Measurements from ENCODE around the gene SIDT1.
"Not testable (repeated sequence)": the region's sequence is repeated elsewhere in the genome, so short reads cannot be mapped to it uniquely, and the experiment has no call there.

SIDT1 gene

DNA sequence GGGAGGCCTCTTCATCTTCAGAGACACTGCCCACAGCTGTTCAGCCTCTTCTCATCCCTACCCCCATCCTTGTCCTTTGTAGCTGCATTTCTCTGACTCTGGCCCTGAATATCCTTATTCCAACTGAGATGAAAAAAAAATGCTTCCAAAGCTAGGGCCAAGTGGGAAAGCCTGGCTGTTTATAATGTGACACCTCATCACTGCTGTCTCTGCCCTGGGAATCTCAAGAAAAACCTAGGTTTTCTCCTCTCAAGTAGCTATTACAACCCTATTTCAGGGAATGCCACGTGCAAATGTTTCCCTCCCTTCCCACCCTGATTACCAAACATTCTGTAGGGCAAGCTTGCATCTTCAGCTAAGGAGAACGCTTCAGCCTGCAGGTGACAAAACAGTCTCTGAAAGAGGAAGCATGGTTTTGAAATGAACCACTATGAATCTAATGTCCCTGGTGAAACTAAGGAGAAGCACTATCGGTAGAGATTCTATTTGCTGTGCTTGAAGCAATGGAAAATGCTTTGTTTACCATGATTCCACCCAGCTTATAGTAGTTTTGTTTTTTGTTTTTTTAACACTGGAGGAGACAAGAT, 98.7 kb downstream of the SIDT1 start:
- in situ Hi-C loops (cut with HindIII; ENCODE audit: low sequenced_read_pairs): no loop called here

DNA sequence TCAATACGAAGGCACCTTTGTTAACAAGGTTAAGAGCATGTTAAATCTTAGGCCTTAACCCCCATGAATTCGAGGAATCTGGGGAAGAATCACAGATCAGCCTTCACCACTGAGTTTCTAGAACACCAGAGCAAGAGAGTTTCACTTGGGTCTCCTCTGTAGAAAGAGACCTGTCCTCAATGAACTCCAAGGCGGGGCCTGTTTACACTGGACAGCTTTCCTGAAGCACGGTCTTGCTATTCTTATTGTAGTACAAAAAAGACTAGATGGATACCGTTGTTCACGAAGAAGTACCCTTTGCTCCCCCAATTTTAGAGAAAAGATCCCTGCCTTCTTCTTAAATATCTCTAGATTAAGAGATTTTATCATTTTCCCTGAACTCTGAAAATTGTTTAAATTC, 99.2 kb downstream of the SIDT1 start:
- in situ Hi-C loops (cut with HindIII; ENCODE audit: low sequenced_read_pairs): no loop called here

DNA sequence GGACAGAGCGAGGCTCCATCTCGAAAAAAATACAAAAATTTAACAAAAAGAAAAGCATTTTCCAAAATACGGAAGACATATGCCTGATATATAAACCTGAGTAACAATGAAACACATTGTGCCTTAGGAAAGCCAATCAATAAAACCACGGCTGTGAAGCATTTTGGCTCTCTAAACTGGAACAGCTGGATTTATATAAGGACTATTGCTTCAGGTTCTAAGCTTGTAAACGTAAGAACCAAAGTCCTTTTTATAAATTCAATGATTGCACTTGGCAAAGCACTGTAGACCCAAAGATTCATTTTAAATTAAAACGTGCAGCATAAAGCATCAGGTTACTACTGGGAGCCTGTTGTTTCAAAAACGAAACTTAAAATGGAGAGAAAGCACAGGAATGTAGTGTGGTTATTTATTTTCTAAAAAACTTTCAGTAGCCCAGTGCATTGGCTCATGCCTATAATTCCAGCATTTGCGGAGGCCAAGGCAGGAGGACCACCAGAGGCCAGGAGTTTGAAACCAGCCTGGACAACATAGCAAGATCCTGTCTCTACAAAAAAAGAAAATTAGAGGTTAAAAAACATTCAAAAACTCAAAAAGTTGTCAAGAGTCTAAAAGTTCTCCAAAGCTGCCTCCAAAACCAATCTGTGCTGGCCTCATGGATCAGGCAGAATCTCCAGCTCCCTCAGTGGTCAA, 102.6 kb downstream of the SIDT1 start:
- in situ Hi-C loops (cut with HindIII; ENCODE audit: low sequenced_read_pairs): no loop called here

DNA sequence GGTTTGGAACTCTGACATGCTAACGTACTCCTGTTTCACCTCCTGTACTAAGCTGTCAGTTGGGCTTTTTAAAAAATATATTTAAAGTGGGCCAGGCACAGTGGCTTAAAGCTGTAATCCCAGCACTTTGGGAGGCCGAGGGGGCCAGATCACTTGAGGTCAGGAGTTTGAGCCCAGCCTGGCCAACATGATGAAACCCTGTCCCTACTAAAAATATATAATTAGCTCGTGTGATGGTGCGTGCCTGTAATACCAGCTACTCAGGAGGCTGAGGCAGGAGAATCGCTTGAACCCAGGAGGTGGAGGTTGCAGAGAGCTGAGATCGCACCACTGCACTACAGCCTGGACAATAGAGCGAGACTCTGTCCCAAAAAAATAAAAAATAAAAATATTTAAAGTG, 103.7 kb downstream of the SIDT1 start:
- in situ Hi-C loops (cut with HindIII; ENCODE audit: low sequenced_read_pairs): not testable (repeated sequence)

DNA sequence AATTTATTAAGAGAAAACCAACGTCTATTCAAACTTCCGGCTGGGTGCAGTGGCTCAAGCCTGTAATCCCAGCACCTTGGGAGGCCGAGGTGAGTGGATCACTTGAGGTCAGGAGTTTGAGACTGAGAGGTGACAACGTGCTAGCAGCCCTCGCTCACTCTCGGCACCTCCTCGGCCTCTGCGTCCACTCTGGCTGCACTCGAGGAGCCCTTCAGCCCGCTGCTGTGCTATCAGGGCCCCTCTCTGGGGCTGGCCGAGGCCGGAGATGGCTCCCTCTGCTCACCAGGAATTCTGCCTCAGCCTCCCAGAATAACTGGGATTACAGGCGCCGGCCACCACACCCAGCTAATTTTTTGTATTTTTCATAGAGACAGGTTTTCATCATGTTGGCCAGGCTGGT, 105.4 kb downstream of the SIDT1 start:
- in situ Hi-C loops (cut with HindIII; ENCODE audit: low sequenced_read_pairs): no loop called here

DNA sequence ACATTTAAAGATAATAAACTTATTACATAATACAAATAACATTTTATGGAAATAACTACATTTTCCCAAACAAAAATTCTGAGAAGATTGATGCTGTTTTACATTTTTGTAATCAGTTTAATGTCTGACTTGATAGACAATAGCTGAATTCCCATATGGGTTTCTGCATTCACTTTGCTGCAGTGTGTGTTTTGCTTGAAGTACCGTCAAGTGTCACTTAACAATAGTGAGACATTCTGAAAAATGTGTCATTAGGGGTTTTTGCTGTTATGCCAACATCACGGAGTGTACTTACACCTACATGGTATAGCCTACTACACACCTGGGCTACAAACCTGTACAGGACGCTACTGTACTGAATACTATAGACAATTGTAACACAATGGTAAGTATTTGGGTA, 106.6 kb downstream of the SIDT1 start:
- in situ Hi-C loops (cut with HindIII; ENCODE audit: low sequenced_read_pairs): no loop called here

DNA sequence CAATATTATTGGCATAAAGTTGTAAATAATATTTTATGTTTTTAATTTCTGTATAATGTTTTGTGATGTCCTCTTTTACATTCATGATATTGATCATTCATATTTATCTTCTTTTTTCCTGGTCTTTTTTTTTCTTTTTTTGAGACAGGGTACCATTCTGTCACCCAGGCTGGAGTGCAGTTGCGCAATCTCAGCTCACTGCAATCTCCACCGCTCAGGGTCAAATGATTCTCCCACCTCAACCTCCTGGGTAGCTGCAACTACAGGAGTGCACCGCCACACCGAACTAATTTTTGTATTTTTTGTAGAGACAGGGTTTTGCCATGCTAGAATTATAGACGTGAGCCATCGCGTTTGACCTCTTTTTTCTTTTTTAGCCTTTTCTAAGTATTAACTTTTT, 111.2 kb downstream of the SIDT1 start:
- in situ Hi-C loops (cut with HindIII; ENCODE audit: low sequenced_read_pairs): no loop called here

DNA sequence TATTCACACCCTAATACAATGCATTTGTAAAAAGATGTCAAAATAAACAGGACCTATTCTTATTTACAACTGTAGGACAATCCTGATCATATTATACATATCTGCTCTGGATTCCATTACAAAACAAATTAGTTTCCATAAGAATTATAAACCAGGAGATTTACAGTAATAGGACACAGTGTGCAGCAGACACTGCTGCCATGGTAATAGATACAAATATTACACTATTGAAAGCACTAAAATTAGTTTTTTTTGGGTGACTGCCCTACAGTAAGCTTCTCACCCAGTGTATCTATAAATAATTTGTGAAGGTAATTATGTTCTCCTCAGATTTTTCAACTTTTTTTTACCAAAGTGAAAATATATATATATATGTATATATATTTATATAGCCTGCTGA, 116.2 kb downstream of the SIDT1 start:
- in situ Hi-C loops (cut with HindIII; ENCODE audit: low sequenced_read_pairs): no loop called here

DNA sequence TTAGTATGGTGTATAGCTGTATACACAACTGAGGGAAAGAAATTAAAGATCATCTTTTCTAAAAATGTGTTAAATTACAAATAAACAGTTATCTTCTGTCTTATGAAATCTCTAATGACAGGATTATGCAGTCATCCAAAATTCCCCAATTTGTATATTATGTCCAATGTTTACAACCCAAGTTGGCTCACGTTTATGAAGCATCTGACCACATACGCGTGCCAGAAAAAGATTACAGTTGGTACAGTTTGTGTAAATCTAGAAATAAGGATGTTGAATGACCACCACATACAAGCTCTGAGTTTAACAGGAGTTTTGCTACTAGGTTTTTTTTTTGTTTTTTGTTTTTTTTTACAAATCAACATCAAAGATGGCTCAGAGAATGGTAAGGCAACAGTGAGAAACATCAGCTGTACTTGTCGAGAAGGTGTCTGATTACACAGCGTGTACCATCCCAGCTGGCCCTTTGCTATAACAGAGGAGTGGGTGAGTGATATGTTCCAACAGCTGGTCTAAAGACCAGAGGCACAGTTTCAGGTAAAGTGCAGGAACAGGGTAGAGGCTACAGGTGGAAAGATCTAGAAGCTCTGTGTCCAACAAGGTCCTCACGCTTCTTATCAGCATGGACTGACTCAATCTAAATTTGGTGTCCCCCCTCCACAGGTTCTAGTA, 117.0 kb downstream of the SIDT1 start:
- in situ Hi-C loops (cut with HindIII; ENCODE audit: low sequenced_read_pairs): no loop called here

DNA sequence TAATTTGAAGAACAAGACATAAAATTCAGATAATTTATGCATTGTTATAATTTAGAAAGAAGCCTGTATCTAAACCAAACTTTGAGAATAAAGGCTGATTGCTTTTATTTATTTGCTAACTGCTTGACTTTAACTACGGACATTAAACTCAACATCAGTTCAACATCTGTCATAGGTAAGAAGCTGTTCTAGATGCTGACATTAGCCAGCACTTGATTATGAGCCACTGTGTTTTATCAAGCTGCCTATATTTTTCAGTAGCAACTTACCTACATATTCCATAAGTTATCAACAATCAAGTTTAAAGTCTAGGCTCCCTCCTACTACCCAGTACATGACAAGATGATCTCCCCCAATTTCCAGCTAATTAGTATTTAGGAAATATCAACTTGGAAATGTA, 122.0 kb downstream of the SIDT1 start:
- in situ Hi-C loops (cut with HindIII; ENCODE audit: low sequenced_read_pairs): no loop called here

DNA sequence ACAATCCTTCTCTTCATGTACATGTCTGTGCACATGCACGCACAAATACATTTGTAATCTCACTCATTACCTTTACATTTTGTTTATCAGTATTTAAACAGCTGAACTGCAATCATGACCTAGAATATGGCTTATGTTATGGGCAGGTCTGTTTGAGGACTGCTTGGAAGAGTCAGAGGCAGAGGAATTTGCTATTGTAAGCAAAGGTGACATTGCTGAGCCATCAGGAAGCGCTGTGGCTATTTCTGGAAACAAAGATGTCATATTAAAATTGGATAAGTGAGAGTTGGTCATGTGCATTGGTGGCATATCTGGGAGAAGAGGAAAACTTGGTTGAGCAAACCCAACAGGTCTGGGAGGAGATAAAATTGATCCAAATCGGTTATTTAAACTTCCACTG, 122.5 kb downstream of the SIDT1 start:
- in situ Hi-C loops (cut with HindIII; ENCODE audit: low sequenced_read_pairs): no loop called here

DNA sequence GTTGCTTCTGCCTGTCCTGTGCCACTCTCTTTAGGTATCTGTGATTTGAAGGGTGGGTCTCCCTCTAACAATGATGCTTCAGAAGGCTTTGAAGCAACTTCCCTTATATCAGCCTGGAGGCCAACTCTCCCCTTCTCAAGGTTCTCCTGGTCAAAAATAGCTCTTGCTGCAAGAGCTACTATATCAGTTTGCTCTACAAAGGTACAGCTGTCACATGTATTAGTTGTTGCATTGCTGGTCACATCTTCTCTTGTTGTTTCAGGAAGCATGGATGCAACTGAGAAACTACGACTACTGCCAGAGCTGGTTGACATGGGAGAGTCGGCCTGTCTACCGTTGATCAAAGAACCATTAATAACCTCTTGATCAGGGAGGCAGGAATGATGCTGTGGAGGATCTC, 125.8 kb downstream of the SIDT1 start:
- in situ Hi-C loops (cut with HindIII; ENCODE audit: low sequenced_read_pairs): no loop called here

DNA sequence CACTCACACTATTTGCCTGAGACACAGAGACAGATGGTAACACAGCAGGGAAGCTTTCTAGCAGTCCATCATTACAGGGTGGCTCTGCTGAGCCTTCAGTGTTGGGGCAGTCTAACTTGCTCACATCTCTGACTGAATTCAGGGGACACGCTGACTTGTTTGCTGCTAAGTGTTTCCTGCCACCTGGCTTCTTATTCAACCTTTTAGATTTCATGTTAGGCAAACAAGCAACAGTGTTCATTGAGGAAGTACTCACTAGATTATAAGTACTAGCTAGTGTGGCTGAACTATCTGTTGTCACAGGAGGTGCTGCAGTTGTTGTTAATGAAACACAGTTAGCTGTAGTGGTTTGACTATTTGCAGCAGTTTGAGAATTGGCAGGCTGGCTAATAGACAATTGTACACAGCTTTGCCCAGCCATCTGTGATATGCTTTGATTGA, 126.8 kb downstream of the SIDT1 start:
- in situ Hi-C loops (cut with HindIII; ENCODE audit: low sequenced_read_pairs): no loop called here

DNA sequence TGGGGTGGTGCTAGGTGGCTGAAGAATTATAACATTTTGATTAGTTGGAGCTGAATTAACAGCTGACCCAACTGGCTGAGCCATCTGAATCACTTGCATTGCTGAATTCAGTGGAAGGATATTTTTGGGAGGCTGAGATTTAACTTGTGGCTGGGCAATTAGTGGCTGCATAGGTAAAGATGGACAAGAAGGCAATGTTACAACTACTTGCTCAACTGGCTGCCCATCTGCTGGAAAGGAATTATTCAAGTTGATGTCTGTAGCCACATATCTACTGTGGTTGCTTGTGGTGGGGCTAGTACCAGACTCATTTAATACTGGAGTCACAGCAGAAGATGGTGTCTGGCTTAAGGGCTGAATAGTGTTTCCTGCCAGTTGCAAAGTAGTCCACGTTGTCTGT, 127.6 kb downstream of the SIDT1 start:
- in situ Hi-C loops (cut with HindIII; ENCODE audit: low sequenced_read_pairs): no loop called here

DNA sequence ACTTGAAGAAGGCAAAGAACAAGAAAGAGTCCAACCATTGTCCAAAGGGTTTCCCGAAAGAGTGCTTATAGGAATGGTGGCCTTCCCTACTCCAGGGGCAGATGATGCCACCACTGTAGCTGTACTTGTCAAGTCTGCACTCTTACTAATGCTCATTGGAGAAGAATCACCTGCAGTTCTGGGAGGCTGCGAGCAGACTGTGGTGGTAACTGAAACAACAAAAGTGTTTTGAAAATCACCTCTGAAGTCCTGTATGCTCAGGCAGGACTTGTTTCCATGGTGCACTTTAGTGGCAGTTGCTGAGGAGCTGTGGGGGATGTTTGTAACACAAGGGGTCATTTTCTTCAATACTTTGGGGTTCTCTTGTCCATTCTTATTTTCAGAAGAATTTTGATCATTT, 128.1 kb downstream of the SIDT1 start:
- in situ Hi-C loops (cut with HindIII; ENCODE audit: low sequenced_read_pairs): no loop called here

DNA sequence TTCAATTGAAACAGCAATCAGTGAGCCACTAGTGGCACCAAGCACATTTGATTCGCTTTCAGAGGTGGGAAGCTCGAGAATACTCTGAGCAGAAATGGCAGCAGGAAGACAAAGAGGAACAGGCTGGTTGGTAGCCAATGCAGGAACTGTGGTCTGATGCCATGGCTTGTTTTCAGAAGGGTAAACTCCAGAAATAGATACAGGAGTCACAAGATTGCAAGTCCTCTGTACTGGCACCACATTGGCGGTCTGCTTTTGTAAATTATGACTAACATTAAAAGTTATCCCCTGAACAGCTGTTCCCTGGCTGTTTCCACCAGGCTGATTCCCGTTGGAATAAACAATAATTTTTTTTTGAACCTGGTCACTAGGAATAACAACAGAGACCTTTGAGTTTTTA, 128.5 kb downstream of the SIDT1 start:
- in situ Hi-C loops (cut with HindIII; ENCODE audit: low sequenced_read_pairs): no loop called here

DNA sequence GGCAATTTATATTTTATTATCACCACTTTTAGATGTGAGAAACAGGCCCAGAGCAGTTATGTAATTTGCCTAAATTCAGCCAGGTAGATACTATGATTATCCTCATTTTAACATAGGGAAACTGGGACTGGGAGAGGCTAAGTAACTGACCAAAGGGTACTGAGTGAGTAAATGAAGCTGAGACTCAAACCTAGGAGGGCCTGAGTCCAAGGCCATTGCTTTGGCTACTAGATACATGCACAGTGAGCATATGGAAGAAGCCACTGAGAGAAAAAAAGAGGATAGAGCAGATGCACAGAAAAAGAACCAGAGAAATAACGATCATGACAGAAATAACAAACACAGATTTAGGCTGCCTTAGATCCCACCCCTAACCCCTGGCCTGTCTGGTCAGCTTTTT, 130.5 kb downstream of the SIDT1 start:
- in situ Hi-C loops (cut with HindIII; ENCODE audit: low sequenced_read_pairs): no loop called here

DNA sequence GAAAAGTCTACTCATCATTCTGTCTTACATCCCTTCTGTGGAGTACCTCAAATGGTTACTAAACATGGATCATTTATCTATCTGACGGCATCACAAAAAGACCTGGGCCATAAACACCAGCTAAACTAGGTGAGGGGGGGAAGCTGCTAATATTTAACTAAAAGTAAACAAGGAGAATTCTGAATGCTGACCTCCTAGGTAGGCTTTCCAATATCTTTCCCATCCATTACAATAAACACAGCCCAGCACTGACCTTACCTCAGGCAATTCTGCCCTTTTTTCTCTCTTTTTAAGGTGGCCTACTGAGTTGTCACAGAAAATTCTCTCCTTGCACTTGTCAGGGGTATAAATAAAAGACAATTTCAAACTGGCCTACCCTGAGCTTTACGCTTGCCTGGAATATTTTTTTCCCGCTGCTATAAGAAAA, 131.0 kb downstream of the SIDT1 start:
- in situ Hi-C loops (cut with HindIII; ENCODE audit: low sequenced_read_pairs): no loop called here

DNA sequence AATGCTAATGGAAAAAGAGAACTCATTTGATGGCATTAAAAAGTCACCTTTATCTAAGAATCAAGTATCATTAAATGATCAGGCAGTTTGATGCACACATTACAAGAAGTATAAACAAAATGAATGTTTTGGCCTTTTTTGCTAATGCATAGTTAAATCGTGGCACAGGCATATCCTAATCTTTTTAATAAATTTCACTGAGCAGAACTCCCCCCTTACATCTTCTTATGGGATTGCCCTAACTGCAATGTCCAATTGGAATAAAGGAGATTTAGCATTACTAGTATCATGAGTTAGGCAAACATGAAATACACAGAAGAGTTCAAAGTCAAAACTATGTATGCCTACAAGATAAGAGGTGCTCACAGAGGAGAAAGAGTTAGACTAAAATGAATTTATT, 131.4 kb downstream of the SIDT1 start:
- in situ Hi-C loops (cut with HindIII; ENCODE audit: low sequenced_read_pairs): no loop called here

DNA sequence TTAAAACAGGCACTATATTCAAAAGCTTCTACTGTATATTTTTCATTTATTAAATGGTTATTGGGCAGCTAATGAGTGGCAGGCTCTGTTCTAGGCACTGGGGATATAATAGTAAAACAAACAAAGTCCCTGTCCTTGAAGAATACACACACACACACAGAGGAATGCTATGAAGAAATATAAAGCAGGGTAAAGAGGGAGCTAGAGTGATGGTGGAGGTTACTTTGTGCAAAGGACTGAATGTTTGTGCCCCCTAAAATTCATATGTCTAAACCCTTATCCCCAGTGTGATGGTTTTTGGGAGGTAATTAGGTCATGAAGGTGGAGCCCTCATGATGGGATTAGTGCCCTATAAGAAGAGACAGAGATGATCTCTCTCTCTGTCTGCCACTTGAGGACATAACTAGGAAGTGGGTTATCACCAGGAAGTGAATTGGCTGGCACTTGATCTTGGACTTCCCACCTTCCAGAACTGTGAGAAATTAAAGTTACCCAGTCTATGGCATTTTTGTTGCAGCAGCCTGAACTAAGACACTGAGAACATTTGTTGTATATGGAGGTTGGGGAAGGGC, 132.3 kb downstream of the SIDT1 start:
- in situ Hi-C loops (cut with HindIII; ENCODE audit: low sequenced_read_pairs): no loop called here

DNA sequence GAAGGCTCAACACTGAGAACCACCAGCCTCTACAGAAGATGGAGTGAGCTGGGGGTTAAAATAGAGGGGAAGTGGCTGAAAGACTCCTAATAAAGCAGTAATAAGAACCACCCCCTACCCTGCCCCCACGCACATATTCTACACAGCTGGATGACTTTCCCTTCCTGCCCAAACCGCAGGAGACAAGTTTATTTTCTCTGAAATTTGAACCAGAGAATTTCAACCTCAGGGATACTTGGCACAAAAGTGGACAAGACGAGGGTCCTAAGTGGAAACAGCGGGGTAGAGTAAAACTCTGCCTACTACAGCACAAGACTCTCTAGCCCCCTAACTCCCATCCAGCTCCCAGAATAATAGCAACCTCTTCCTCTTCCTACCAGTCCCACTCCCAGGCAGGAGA, 135.7 kb downstream of the SIDT1 start:
- in situ Hi-C loops (cut with HindIII; ENCODE audit: low sequenced_read_pairs): no loop called here

DNA sequence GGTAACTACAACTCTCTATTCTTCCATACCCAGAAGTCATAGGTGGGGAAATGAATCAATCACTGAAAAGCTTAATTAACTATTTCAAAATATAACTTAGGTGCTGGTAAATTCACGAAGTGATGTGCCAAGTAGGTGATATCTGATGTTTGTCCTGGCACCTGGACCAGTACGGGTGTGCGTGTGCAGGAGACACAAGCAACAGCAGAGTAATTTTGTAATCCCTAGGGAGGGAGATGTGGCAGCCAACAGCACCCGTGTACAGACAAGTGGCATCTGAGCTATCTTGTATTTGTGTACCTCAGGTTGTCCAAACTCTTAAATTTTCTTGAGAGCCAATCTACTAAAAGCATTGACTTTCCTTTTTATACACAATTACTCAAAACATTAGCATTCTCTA, 141.2 kb downstream of the SIDT1 start:
- in situ Hi-C loops (cut with HindIII; ENCODE audit: low sequenced_read_pairs): no loop called here

Measured in endothelial cell of hepatic sinusoid (primary cell).